Stimulated activated CD4-positive, alpha-beta T cell treated with anti-CD3 and anti-CD28 coated beads, Interleukin-4, amount 100 ng/mL, for 1 hour (primary cell): ENCODE measurements around the gene ORC3.

Experiments used
- DNase-seq: peaks from one replicate; pipeline ENCODE4 v3.0.0-alpha.2; 2020

ORC3 gene

DNA sequence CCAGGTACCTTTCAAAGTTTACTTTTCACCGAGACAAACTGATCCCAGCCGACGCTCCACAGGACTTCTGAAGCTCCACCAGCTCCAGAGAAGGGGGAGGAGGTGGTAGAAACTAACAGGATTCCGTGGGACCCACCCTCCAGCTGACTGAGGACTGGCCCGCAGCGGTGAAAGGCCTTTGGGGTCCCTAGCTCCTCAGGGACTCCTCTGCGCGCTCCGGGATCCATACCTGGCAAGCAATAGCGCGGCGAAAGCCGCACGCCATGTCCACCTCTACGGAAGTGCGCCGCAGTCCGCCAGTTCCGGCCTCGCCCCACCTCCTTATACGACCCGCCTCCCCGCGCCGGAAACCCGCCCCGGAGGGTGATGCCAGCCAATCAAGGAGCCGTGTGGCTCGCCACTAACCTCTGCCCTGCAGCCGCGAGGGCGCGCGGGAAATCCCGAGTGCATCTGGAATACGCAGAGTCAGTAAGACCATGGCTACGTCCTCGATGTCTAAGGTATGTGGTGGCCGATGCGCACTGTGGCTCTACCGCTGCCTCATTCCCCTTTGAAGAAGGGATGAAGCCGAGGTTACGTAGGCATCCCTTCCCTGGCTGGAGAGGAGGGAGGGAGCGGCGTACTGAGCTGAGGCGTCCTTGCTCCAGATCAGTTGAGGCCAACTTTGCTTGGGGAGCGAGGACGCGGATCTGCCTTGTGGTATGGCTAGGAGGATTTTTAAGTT lies at the start of gene ORC3, which contains the start of gene RARS2:
Gene ORC3, plus strand, starts transcription at position 443 of the 724 bp plus-strand sequence. Its CDS starts 34 bp downstream, at position 477.
Gene RARS2, minus strand, starts transcription at position 295 of the 724 bp plus-strand sequence. Its CDS starts 30 bp downstream, at position 265.
- peak; percentile 94 for DNase-seq

DNA sequence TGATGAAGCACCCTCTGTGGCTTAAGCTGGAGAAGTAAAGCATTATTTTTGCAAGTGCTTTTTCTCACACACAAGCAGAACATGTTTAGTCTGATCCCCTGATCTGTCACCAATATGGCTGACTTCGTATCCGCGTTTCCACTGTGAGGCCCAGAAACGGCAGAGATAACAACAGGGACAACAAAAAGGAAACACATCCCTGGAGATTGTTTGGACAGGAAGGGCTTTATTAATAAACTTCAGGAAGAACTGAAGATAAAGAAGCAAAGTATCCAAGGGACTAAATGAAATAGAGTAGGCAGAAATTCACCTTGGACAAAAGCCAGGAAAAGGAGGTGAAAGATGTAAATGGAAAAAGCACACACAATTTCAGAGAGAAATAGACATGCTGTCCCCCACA lies 49.4 kb upstream of the ORC3 start:
- no peak for DNase-seq

DNA sequence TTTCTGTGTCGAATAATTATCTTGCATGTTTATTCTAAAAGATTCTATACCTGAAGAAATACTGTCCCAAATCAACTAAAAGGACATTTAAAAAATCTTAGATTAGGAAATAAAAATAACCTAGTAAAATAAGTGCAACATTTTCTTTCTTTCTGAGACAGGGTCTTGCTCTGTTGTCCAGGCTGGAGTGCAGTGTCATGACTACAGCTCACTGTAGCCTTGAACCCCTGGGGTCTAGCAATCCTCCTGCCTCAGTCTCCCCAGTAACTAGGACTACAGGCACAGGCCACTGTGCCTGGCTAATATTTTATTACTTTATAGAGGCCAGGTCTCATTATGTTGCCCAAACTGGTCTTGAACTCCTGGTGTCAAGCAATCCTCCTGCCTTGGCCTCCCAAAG lies 48.9 kb upstream of the ORC3 start:
- no peak for DNase-seq

DNA sequence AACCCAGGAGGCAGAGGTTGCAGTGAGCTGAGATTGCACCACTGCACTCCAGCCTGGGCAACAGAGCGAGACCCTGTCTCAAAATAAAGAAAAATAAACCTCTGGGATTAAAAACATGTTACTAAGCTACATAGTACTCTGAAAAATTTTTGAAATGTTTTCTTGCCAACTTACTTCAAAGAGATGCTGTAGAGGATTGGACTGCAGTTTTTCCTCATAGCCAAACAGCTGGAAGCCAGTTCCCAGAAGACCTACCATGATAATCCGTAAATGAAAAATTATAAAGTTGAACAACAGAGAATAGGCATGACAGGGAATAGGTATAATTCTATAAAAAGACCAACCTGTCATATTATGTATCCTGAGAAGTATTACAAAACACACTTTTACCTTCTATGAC lies 48.2 kb upstream of the ORC3 start:
- no peak for DNase-seq

DNA sequence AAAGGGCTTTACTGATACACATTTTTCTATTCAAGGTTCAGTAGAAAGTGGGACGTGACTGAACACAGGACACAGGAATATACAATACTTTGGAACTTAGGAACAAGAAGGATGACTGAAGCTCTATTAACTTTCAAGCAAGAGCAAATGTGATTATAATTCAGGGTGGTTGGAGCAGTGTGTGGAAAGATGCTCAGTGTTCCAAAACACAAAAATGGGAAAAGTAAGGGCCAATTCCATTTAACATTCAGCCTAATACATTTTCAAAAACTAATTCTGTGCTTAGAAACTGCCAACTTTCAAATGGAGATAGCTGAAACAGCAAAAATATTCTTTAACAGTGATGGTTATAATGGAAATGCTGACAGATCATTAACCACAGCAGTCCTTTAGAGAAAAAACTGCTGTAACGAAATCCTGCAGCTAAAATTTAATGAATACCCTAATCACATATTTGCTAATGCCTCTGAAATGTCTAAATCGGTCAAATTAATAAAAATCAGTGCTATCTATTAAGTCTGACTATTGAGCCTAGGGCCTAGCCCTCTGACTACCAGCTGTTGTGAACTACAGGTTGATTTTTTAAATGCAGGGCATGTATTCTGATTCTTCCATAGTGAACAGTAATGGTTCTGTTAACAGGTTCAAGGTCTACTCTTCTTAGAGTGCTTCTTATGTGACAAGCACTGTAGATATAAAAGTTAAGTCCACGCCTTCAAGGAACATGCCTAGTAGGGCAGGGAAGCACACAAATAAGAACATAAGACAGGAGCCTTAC lies 46.0 kb upstream of the ORC3 start:
- no peak for DNase-seq

DNA sequence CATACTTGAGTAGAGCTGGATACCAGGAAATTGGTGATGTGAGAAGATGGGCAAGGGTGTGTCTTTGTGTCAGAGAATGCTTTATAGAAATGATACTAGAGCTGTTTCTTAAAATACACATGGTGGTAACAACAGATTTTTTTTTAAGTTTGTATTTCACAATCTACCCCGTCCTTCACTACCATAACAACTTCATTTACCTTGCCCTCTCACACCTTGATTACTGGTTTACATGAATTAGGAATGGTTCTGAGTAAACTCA lies 45.5 kb upstream of the ORC3 start:
- DNase-seq: no peak

DNA sequence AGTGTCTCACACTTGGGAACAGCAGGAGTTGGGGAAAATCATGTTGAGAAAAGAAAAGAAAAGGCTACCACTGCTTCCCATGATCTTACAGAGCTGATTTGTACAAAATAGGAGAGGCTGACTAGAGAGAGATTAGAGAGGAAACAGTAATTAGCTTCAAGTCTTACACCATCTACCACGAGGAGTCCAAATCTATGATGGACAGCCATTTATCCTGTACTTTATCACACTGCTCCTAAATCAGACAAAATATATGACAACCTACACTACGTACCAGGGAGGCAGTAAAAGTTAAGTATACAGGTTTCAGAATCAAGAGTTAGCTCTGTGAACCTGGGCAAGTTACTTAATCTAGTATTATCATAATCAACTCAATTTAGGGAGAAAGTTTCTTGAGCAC lies 38.1 kb upstream of the ORC3 start:
- no peak for DNase-seq

DNA sequence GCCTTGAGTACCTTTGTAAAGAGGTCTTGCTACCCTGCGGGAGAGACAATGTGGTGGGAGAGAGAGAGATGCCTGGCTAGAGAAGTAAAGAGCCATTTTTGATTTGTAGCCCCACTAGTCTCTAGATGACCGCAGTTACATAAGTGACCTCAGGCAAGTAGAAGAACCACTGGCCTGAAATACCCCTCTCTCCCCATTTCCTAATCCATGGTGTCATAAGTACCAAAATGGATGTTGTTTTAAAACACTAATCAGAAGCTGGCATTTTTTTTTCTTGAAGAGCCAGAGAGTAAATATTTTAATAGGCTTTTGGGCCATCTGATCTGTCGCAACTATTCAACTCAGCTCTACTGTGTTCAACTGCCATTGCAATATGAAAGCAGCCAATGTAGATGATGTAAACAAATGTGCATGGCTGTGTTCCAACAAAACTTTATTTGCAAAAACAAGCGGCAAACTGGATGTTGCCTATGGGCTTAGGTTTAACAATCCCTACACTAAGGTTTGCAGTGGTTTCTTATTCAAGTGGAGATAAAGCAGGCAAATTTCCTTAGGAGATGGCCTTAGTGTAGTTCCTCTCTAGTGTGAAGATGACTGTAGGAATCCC lies 36.7 kb upstream of the ORC3 start:
- no peak for DNase-seq

DNA sequence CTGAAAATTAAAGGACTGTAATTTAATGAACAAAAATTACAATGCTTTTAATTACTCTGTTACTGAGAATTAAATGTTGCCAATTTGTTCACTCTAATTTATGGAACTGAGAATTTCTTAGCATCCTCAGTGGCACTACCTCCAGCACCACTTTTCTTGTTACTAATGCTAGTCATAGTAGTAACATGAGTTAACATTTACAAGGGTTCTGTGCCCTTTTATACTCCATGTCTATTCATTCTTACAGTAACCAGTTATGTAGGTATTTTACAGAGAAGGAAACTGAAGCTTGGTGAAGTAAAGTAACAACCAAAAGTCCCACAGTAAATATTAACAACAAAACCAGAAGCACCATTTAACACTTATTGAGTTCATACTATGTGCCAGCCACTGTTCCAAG lies 34.4 kb upstream of the ORC3 start:
- DNase-seq: no peak

DNA sequence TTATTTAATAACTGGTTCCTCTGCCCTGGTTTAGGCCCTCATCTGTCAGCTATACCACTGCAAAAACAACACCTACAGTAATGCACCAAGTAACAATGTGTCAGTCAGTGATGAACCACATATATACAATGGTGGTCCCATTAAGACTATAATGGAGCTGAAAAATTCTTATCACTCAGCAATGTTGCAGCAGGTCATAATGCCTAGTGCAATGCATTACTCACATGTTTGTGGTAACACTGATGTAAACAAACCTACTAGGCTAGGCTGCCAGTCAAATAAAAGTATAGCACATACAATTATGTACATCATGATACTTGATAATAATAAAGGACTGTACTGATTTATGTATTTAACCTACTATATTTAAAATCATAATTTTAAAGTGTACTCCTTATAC lies 31.5 kb upstream of the ORC3 start:
- DNase-seq: no peak

DNA sequence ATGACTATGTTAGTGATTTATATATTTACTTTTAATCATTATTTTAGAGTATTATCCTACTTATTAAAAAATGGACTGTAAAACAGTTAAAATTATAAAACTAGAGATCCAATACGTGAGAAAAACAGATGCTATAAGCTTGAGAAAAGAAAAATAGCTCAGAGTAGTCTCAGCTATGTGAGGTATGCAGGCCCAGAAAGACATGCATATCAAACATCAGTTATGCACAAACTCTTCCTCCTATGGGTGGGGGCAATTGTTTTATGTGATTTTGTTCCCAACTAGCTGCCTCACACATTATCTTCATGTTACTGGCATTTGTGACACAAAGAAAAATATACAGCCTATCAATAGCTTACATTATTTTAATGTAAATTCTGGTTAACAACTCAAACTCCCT lies 28.9 kb upstream of the ORC3 start:
- no peak for DNase-seq

DNA sequence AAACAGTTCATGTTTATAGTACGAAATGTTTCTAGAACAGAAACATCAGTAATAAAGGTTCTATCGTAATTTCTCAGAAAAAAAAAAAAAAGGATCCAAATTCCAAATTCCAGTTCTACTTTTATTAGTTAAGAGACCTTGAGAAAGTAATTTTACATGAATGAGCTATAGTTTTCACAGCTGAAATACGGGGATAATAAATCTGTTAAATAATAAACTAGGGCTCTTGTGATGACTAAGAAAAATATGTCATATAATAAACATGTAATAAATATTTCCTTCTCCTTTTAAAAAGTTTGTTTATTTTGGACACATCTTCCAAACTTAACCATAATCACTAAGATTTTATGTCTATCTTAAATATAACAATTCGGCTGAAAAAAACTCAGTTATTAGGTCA lies 17.9 kb upstream of the ORC3 start:
- no peak for DNase-seq

DNA sequence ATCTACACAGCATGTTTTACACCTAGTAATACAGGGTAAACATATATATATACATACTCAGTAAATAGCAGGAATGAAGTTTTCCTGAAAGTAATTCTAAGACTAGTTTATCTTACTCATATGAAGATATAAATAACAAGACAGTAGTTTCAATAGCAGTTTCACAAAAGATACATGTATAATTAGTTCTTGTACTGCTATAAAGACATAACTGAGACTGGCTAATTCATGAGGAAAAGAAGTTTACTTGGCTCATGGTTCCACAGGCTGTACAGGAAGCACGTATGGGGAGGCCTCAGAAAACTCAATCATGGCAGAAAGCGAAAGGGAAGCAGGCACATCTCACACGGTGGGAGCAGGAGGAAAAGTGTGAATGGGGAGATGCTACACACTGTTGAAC lies 17.1 kb upstream of the ORC3 start:
- DNase-seq: no peak

DNA sequence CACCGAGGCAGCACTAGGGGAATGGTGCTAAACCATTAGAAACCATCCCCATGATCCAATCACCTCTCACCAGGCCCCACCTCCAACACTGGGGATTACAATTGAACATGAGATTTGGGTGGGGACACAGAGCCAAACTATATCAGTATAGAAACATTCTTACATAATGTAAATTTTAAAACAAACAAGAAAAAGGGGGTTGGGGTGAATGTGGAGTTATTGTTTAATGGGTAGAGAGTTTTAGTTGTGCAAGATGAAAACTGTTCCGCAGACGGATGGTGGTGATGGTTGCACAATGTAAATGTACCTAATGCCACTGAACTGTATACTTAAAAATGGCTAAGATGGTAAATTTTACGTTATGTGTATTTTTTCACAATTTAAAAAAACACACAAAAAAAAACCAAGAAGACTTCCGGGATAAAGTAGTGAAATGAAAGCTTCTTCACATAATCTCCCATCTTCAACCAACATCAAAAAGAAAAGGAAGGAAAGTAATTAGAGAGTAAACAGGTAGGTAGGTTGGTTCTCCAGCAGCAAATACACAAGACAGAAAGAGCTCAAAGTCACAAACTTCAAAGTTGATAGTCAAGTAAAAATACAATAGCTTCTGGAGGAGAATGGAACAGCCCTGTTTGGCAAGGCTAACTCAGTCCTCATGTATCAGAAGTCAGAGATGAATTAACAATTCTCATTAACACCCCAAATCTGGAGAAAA lies 16.5 kb upstream of the ORC3 start:
- DNase-seq: no peak

DNA sequence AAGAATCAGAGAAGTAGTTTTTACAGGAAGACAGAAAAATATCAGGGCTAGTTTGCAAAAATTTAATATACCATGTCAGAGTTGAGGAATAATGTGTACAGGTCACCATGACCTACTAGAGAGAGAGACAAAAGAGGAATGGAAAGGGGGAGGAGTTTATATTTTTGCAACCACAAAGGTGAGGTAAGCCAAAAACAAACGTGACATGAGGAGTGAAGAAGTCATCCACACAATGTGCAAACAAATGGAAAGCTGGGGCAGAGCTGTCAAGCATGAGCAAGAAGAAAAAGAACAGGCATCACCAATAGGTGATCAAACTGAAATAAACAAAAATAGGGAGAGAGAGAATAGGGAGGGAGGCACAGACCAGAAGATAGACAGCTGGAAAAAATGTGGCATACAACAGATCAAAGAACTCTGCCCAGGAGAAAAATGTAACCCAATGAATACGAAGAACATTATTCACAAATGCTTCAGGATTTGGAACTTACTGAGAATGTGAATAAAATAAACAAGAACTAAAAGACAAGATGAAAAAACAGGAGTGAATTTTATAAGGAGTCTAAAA lies 15.6 kb upstream of the ORC3 start:
- no peak for DNase-seq

DNA sequence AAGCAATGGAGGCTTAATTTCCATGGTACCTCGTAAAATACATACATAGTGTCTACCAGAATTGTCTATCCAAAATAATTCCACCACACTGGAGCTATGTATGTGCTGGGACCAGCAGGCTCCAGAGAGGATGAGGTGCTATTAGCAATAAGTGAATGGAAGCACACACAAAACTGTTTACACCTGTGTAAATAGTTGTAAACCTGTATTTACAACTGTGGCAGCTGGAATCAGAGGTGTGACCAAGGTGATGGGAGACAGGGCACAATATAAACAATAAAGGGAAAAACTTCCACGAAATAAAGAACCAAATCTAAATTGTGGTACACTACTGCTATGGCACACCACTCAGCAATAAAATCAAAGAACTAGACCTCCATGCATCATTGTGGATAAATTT lies 14.5 kb upstream of the ORC3 start:
- no peak for DNase-seq

DNA sequence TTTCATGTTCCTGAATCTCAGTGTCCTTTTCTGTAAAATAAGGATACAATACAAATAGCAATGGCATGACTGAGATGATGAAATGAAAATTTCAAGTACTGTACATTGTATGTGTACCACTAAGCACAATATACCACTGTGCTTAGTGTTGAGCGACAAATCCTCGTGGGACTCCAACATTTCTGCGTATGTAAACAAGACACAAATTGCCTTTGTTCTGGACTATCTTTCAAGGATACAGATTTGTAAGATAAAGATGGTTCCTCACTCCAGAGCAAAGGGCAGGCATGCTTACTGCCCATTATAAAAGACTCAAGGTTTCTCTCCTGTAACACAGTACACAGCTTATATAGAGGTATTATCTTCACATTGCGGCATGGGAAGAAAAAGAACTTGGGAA lies 6.1 kb upstream of the ORC3 start:
- DNase-seq: no peak

DNA sequence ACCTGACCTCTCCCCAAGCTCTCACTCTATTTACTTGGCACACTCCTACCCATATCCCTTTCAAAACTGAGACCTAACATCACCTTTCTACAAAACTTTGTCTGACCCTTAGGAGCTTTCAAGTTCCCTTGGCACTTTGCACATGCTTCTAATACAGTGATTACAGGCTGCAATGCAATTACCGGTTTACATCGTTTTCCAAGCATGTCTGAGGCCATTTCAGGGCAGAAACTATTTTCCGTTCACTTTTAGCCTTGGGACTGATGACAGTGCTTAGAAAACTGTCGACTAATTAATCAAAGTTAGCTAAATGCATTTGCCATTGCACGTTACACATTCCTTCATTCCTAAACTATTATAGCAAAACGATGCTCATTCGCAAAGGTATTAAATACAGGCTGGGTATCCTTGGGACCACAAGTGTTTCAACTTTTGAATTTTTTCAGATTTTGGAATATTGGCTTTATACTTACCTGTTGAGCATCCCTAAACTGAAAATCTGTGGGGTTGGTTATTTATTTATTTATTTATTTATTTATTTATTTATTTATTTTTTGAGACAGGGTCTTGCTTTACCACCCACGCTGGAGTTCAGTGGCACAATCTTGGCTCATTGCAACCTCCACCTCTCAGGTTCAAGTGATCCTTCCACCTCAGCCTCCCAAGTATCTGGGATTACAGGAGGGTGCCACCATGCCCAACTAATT lies 3.4 kb upstream of the ORC3 start:
- no peak for DNase-seq

DNA sequence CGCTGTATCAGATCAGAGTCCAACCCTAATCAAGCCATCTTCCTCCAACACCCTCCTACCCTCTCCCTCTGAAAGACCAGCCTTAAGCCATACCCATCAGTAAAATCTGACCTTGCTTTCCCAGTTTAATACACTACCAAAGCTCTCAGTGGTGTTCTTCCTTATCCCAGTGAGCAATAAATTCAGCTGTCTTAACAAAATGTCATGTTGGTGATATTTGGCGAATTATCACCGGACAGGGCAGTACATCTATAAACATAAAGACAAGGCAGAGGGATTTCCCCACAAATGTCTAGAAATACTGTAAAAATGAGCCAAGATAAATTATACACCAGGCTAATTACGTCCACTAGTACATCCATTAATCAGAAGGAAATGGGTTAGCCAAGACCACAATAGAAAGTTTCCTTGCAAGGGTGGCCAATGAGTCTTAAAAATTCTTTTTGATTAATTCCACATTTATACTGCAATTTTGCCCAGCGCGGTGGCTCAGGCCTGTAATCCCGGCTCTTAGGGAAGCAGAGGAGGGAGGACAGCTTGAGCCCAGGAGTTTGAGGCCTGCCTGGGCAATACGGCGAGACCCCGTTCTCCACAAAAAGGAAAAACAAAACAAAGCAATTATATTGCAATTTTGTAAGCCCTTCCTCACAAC lies 1.1 kb upstream of the ORC3 start:
- no peak for DNase-seq

DNA sequence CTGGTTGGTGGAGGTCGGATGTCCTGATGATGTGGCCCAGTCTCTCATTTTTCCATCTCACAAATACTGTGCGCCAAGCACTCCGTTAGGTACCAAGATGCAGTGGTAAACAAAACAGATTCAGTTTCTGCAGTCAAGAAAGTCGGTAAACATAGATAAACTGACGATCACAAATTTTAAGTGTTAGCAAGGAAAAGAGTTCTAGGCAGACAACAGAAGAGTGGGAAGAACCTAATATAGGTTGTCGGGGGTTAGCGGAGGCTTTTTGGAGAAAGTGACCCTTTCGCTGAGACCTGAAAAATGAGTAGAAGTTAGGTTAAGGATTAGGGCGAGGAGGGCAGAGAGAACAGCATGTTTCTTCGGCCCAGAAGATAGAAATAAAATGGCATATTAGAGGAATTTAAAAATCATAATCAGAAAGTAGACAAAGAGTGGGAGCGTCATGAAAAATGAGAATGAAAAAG lies 514 bp downstream of the ORC3 start:
- DNase-seq: no peak

DNA sequence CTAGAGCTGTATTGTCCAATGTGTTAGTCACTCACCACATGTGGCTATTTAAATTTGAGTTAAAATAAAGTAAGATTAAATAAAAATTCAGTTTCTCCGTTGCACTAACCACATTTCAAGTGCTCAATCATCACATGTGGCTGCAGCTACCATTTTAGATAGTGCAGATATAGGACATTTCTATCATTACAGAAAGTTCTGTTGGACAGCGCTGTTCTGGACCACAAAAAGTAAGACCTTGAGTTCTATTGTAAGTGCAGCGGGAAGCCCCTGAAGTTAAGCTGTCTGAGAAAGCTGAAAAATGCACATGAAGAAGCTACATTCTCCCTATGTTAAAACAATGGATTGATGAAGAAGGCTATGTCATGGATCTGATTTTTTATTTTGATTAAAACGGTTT lies 1.1 kb downstream of the ORC3 start:
- DNase-seq: no peak

DNA sequence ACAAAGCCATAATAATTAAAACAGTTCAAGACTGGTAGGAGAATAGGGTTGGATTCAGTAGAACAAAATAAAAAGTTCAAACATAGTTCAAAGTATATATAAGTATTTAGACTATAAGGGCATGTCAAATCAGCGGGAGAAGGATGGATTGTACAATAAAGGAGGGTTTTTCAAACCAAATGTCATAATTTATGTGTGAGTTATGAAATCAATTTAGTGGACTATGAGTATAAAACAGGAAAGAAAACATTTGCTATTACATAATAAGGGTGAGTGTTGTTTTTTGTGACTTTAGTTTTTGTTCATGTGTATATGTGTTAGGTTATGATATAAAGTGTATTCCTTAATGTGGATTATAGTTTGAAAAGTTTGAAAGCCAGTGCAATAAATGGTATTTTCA lies 10.6 kb downstream of the ORC3 start:
- DNase-seq: no peak
